ENCODE data around the gene RASGRP4.
A peak's percentile ranks its signal among the peaks of the same experiment; 100 is the strongest.
"Not testable (repeated sequence)": the region's sequence is repeated elsewhere in the genome, so short reads cannot be mapped to it uniquely, and the experiment has no call there.

Gene RASGRP4

GRCh38 chr19:38362946-38363688 lies 62.9 kb downstream of the RASGRP4 start:
- not testable (repeated sequence) for DNase-seq

- peak; percentile 80 for DNase-seq
Measured at GRCh38 chr19:38362076-38362945, 63.7 kb downstream of the RASGRP4 start.

GRCh38 chr19:38361633-38362075 lies 64.4 kb downstream of the RASGRP4 start:
- DNase-seq = peak; percentile 89

GRCh38 chr19:38360839-38361631 lies 65.0 kb downstream of the RASGRP4 start:
- no peak for DNase-seq

GRCh38 chr19:38360351-38360750 lies 65.7 kb downstream of the RASGRP4 start:
- no peak for DNase-seq

- no peak for DNase-seq
Measured at GRCh38 chr19:38359242-38360021, 66.6 kb downstream of the RASGRP4 start.

Measured in NCI-H1105 (cell line).